GM18499 (cell line): ENCODE data around the gene FN1.
"Not testable (repeated sequence)": the region's sequence is repeated elsewhere in the genome, so short reads cannot be mapped to it uniquely, and the experiment has no call there.

Experiments used
- ATAC-seq: cut with Tn5 transposase; IDR thresholded peaks from one replicate; pipeline ENCODE4 v1.9.1; 2021; ENCODE audit warnings: moderate number of reproducible peaks; ENCODE audit not compliant: insufficient read depth, unreplicated experiment

Gene FN1

GRCh38 chr2:215409331-215410127, 26.3 kb downstream of the FN1 start:
- no peak for ATAC-seq

- ATAC-seq: not testable (repeated sequence)
Observed at GRCh38 chr2:215408441-215408840, 27.4 kb downstream of the FN1 start.

GRCh38 chr2:215407590-215408264, 28.1 kb downstream of the FN1 start:
- no peak for ATAC-seq

- ATAC-seq: no peak
Observed at GRCh38 chr2:215407061-215407460, 28.8 kb downstream of the FN1 start.

GRCh38 chr2:215405722-215406581, 29.9 kb downstream of the FN1 start:
- ATAC-seq: no peak

- no peak for ATAC-seq
Observed at GRCh38 chr2:215404348-215405012, 31.4 kb downstream of the FN1 start.

- ATAC-seq: no peak
Observed at GRCh38 chr2:215403441-215404347, 32.2 kb downstream of the FN1 start.

- no peak for ATAC-seq
Observed at GRCh38 chr2:215401896-215402379, 33.9 kb downstream of the FN1 start.

GRCh38 chr2:215399067-215399716, 36.7 kb downstream of the FN1 start:
- ATAC-seq: no peak

GRCh38 chr2:215397632-215398341, 38.1 kb downstream of the FN1 start:
- ATAC-seq: no peak

- ATAC-seq: no peak
Observed at GRCh38 chr2:215396595-215397313, 39.1 kb downstream of the FN1 start.

GRCh38 chr2:215395687-215396460, 40.0 kb downstream of the FN1 start:
- no peak for ATAC-seq

- ATAC-seq: no peak
Observed at GRCh38 chr2:215394102-215394805, 41.6 kb downstream of the FN1 start.

GRCh38 chr2:215392687-215393270, 43.1 kb downstream of the FN1 start:
- ATAC-seq: no peak

GRCh38 chr2:215392164-215392563, 43.7 kb downstream of the FN1 start:
- no peak for ATAC-seq

GRCh38 chr2:215391531-215391930, 44.3 kb downstream of the FN1 start:
- no peak for ATAC-seq
